Vagina (tissue), 2 donors: ENCODE data around the gene TREML1.

ENCODE experiments used
- POLR2A ChIP-seq, 2 donors: fragments of 450-650 bp; IDR thresholded peaks; one replicate each; pipeline ENCODE4 v1.6.1; 2017; ENCODE audit warnings: antibody characterized with exemption in 2 of 2, mild to moderate bottlenecking in 2 of 2, moderate library complexity in 2 of 2
- POLR2AphosphoS5 ChIP-seq, 2 donors: sonication (generic); formaldehyde crosslinking; IDR thresholded peaks; one replicate each; pipeline ENCODE4 v1.9.0; 2017; ENCODE audit warnings: antibody characterized with exemption in 2 of 2, mild to moderate bottlenecking in 2 of 2, low read depth in 1 of 2; ENCODE audit not compliant: insufficient read depth in 1 of 2
- TF ChIP-seq, protein P1 (sequence below), 3 experiments: fragments of 450-650 bp in 2 of 3; fragments of 200-600 bp in 1 of 3; sonication (generic) in 1 of 3; IDR thresholded peaks; one replicate each; pipeline ENCODE4 v1.5.1; 2017 to 2019; ENCODE audit warnings: antibody characterized with exemption in 3 of 3, mild to moderate bottlenecking in 2 of 3, moderate library complexity in 2 of 3

DNA sequence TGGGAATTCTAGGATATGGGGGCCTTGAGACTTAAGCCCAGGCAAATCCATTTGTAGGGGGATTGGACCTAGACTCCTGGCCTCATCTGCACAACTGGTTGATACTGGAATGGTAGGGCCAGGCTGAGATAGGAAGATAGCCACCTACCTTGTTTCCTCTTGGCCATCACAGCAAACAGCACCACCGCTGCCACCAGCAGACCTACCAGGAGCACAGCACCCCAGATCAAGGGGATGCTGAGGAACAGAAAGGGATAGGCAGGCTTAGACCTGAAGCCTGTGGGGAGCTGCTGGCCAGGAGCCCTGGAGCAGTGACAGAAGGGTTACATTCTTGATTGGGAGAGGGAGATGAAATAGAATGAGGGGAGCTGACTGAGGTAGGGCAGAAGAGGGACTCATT is 3.5 kb downstream of the TREML1 start:
- TF ChIP-seq, protein P1, sequence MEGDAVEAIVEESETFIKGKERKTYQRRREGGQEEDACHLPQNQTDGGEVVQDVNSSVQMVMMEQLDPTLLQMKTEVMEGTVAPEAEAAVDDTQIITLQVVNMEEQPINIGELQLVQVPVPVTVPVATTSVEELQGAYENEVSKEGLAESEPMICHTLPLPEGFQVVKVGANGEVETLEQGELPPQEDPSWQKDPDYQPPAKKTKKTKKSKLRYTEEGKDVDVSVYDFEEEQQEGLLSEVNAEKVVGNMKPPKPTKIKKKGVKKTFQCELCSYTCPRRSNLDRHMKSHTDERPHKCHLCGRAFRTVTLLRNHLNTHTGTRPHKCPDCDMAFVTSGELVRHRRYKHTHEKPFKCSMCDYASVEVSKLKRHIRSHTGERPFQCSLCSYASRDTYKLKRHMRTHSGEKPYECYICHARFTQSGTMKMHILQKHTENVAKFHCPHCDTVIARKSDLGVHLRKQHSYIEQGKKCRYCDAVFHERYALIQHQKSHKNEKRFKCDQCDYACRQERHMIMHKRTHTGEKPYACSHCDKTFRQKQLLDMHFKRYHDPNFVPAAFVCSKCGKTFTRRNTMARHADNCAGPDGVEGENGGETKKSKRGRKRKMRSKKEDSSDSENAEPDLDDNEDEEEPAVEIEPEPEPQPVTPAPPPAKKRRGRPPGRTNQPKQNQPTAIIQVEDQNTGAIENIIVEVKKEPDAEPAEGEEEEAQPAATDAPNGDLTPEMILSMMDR (IDR thresholded peaks at IDR 0.05), result no peak
- no peak for TF ChIP-seq POLR2A (IDR thresholded peaks at IDR 0.05)
- no peak for TF ChIP-seq POLR2AphosphoS5 (IDR thresholded peaks at IDR 0.05; ENCODE audit: insufficient read depth in 1 of 2, low read depth in 1 of 2)
